Thyroid gland (tissue), 4 donors: ENCODE data around the gene NSRP1. TPM values are rescaled to one million over a fixed set of nuclear protein-coding genes. Genes with fewer than 3 reads are reported as not detected.

Experiments used
- DNase-seq, 2 donors: peaks; one replicate each; pipeline ENCODE4 v3.0.0-alpha.2; 2019
- H3K27ac ChIP-seq, 3 donors: fragments of 200-600 bp; sonication (generic); 1 replicate in 2 of 3; 2 replicates in 1 of 3; pipeline ENCODE4 v1.5.1; 2016 to 2019; ENCODE audit warnings: mild to moderate bottlenecking in 1 of 3, moderate library complexity in 1 of 3
- H3K27me3 ChIP-seq: fragments of 200-600 bp; sonication (generic); one replicate; pipeline ENCODE4 v1.5.1; 2019
- H3K36me3 ChIP-seq, 2 donors: fragments of 200-600 bp; sonication (generic); one replicate each; pipeline ENCODE4 v1.5.1; 2016 to 2019
- H3K4me1 ChIP-seq, 2 donors: fragments of 200-600 bp; sonication (generic); one replicate each; pipeline ENCODE4 v1.5.1; 2017 to 2019
- H3K4me3 ChIP-seq, 3 donors: fragments of 200-600 bp; sonication (generic); replicated peaks in 1 of 3; 1 replicate in 2 of 3; 2 replicates in 1 of 3; pipeline ENCODE4 v1.5.1; 2016; ENCODE audit warnings: mild to moderate bottlenecking in 1 of 3
- H3K9me3 ChIP-seq: fragments of 200-600 bp; sonication (generic); one replicate; pipeline ENCODE4 v1.5.1; 2017
- CTCF ChIP-seq, 6 experiments: fragments of 200-600 bp in 3 of 6; fragments of 450-650 bp in 3 of 6; sonication (generic) in 3 of 6; IDR thresholded peaks; one replicate each; pipeline ENCODE4 v1.5.1; 2016 to 2019; ENCODE audit warnings: antibody characterized with exemption in 6 of 6, mild to moderate bottlenecking in 2 of 6, inconsistent platforms in 1 of 6, moderate library complexity in 1 of 6
- POLR2A ChIP-seq, 2 donors: fragments of 450-650 bp; IDR thresholded peaks; one replicate each; pipeline ENCODE4 v1.6.1; 2017; ENCODE audit warnings: antibody characterized with exemption in 2 of 2, mild to moderate bottlenecking in 2 of 2, moderate library complexity in 1 of 2
- WGBS, 2 donors: methylation state at CpG; one replicate each; pipeline ENCODE4 v1.1.5; 2017; 5-methylcytosine and 5-hydroxymethylcytosine counted together
- intact Hi-C: fragments of 100-400 bp; cut with DNase I; formaldehyde crosslinking; loops from one replicate; pipeline ENCODE4 v1.15.1; 2023
- total RNA-seq, 4 donors: library from RNA; depleted of rRNA; stranded (reverse); fragments of >200 nt; gene quantifications; one replicate each; pipeline ENCODE4 v1.2.3, GENCODE V29; 2016

The NSRP1 gene
- total RNA-seq, 4 donors from 2014 or later, result 21.3 to 33.3 (median 25.5) TPM

GRCh38 chr17:30230596-30231125, 114.0 kb downstream of the NSRP1 start:
- H3K4me3 ChIP-seq, result no peak overlapping the region
- no peak for DNase-seq
- H3K4me1 ChIP-seq, result peaks cover 6 to 10% of the 10 kb centered on the region in 2 donors
- no peak for TF ChIP-seq CTCF (IDR thresholded peaks at IDR 0.05)
- TF ChIP-seq POLR2A (IDR thresholded peaks at IDR 0.05), result no peak
- 77 to 81% methylated on average over 7 of the region's 7 CpGs for WGBS, 2 donors
- H3K36me3 ChIP-seq, result no peaks in the 10 kb centered on the region
- no peak overlapping the region for H3K27ac ChIP-seq
- no peaks in the 10 kb centered on the region for H3K27me3 ChIP-seq
- intact Hi-C loops, result no loop called here
- no peaks in the 10 kb centered on the region for H3K9me3 ChIP-seq

- Histone ChIP-seq H3K9me3 (no peaks in the 10 kb centered on the region), H3K27ac (no peak overlapping the region), H3K4me3 (no peak overlapping the region), H3K27me3 (no peaks in the 10 kb centered on the region), H3K36me3 (no peaks in the 10 kb centered on the region), H3K4me1 (peaks cover 14 to 23% of the 10 kb centered on the region in 2 donors)
- TF ChIP-seq CTCF (IDR thresholded peaks at IDR 0.05) (no peak), POLR2A (IDR thresholded peaks at IDR 0.05) (no peak)
- DNase-seq, result no peak
- WGBS, 2 donors, result 83 to 84% methylated on average over 10 of the region's 10 CpGs
- intact Hi-C loops, result no loop called here
These were observed 115.6 kb downstream of the NSRP1 start for GRCh38 chr17:30232015-30232823.

- Histone ChIP-seq H3K4me3 (no peak overlapping the region), H3K9me3 (no peaks in the 10 kb centered on the region), H3K27me3 (no peaks in the 10 kb centered on the region), H3K36me3 (no peaks in the 10 kb centered on the region), H3K27ac (no peak overlapping the region), H3K4me1 (peaks cover 14 to 23% of the 10 kb centered on the region in 2 donors)
- no peak for DNase-seq
- intact Hi-C loops, result no loop called here
- TF ChIP-seq CTCF (IDR thresholded peaks at IDR 0.05), result no peak
- TF ChIP-seq POLR2A (IDR thresholded peaks at IDR 0.05), result no peak
- 84 to 87% methylated on average over 10 to 11 of the region's 11 CpGs for WGBS, 2 donors
These were observed 116.3 kb downstream of the NSRP1 start for GRCh38 chr17:30232824-30233427.

GRCh38 chr17:30234296-30234695, 117.7 kb downstream of the NSRP1 start:
- DNase-seq, result no peak
- Histone ChIP-seq H3K4me1 (peaks cover 14 to 23% of the 10 kb centered on the region in 2 donors), H3K27me3 (no peaks in the 10 kb centered on the region), H3K9me3 (no peaks in the 10 kb centered on the region), H3K4me3 (no peak overlapping the region), H3K36me3 (no peaks in the 10 kb centered on the region), H3K27ac (no peak overlapping the region)
- intact Hi-C loops, result no loop called here
- WGBS, 2 donors, result 90 to 97% methylated on average over 6 of the region's 6 CpGs
- TF ChIP-seq CTCF (IDR thresholded peaks at IDR 0.05), result no peak
- TF ChIP-seq POLR2A (IDR thresholded peaks at IDR 0.05), result no peak

- peak overlapping the region in 2 of 3 donors; percentile 29 to 44 for H3K4me3 ChIP-seq
- H3K36me3 ChIP-seq, result no peaks in the 10 kb centered on the region
- no peak overlapping the region for H3K27ac ChIP-seq
- TF ChIP-seq POLR2A (IDR thresholded peaks at IDR 0.05), result no peak
- TF ChIP-seq CTCF (IDR thresholded peaks at IDR 0.05), result no peak
- no peaks in the 10 kb centered on the region for H3K9me3 ChIP-seq
- H3K27me3 ChIP-seq, result no peaks in the 10 kb centered on the region
- 23 to 27% methylated on average over 12 of the region's 12 CpGs for WGBS, 2 donors
- DNase-seq, result peak; percentile 30 to 35
- intact Hi-C loops, result no loop called here
- H3K4me1 ChIP-seq, result peaks cover 14 to 23% of the 10 kb centered on the region in 2 donors
These were observed 118.3 kb downstream of the NSRP1 start for GRCh38 chr17:30234964-30235363.
